HG03025 (cell line): ENCODE results near the gene ZNF423.

Experiments used
- ATAC-seq: cut with Tn5 transposase; IDR thresholded peaks from one replicate; pipeline ENCODE4 v1.9.1; 2021; ENCODE audit warnings: mild to moderate bottlenecking, moderate library complexity; ENCODE audit not compliant: unreplicated experiment, low FRiP score

The ZNF423 gene

GRCh38 chr16:49594685-49595498, 261.0 kb downstream of the ZNF423 start:
- no peak for ATAC-seq

GRCh38 chr16:49594153-49594552, 261.8 kb downstream of the ZNF423 start:
- no peak for ATAC-seq

- ATAC-seq: no peak
These were observed 262.4 kb downstream of the ZNF423 start for GRCh38 chr16:49593424-49594040.

- peak; percentile 43 for ATAC-seq
These were observed 263.1 kb downstream of the ZNF423 start for GRCh38 chr16:49592546-49593423.

GRCh38 chr16:49590166-49590871, 265.6 kb downstream of the ZNF423 start:
- no peak for ATAC-seq

GRCh38 chr16:49589544-49590031, 266.3 kb downstream of the ZNF423 start:
- ATAC-seq: no peak

GRCh38 chr16:49588729-49589384, 267.1 kb downstream of the ZNF423 start:
- ATAC-seq: no peak

GRCh38 chr16:49588026-49588425, 267.9 kb downstream of the ZNF423 start:
- no peak for ATAC-seq

GRCh38 chr16:49587511-49587910, 268.4 kb downstream of the ZNF423 start:
- no peak for ATAC-seq

GRCh38 chr16:49586466-49587450, 269.2 kb downstream of the ZNF423 start:
- no peak for ATAC-seq

- ATAC-seq: no peak
These were observed 270.6 kb downstream of the ZNF423 start for GRCh38 chr16:49585143-49585832.

- ATAC-seq: no peak
These were observed 272.0 kb downstream of the ZNF423 start for GRCh38 chr16:49583911-49584310.

- no peak for ATAC-seq
These were observed 274.1 kb downstream of the ZNF423 start for GRCh38 chr16:49581630-49582298.

- ATAC-seq: no peak
These were observed 275.1 kb downstream of the ZNF423 start for GRCh38 chr16:49580751-49581303.

- no peak for ATAC-seq
These were observed 277.4 kb downstream of the ZNF423 start for GRCh38 chr16:49578435-49579024.

GRCh38 chr16:49578018-49578417, 277.9 kb downstream of the ZNF423 start:
- ATAC-seq: no peak

- ATAC-seq: no peak
These were observed 279.0 kb downstream of the ZNF423 start for GRCh38 chr16:49576941-49577340.
